Gastrocnemius medialis (tissue), 4 donors: ENCODE measurements around the gene MEF2D.

Experiments used
- CTCF ChIP-seq, 5 experiments: fragments of 450-650 bp in 3 of 5; fragments of 200-600 bp in 2 of 5; sonication (generic) in 2 of 5; IDR thresholded peaks in 4 of 5; conservative IDR thresholded peaks in 1 of 5; 1 replicate in 4 of 5; 2 replicates in 1 of 5; pipeline ENCODE4 v1.5.1; 2016 to 2019; ENCODE audit warnings: antibody characterized with exemption in 5 of 5, mild to moderate bottlenecking in 3 of 5, moderate library complexity in 3 of 5
- POLR2A ChIP-seq, 2 donors: fragments of 450-650 bp; IDR thresholded peaks; one replicate each; pipeline ENCODE4 v1.6.1; 2017; ENCODE audit warnings: antibody characterized with exemption in 2 of 2, mild to moderate bottlenecking in 2 of 2, moderate library complexity in 2 of 2

DNA sequence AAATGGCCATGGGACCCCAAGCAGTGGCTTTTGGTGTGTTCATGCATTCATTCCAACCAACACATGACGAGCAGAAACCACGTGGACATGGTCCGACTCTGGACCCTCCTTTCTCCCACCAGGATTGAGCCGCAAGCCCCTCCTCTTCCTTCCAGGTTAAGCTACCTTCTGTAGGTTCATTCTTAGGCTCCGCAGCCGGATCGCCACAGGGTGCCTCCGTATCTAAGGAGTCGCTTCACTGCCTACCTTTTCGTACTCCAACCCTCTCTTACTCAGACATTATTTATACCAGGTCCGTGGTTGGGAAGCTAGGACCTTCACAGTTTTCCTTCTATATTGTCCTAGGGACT is 67.9 kb downstream of the MEF2D start:
- TF ChIP-seq CTCF (IDR thresholded peaks at IDR 0.05 in 4 of 5, conservative IDR thresholded peaks at IDR 0.05 in 1 of 5) = no peak
- no peak for TF ChIP-seq POLR2A (IDR thresholded peaks at IDR 0.05)
